Body of pancreas (tissue), 4 donors: ENCODE data around the gene NSMCE1. TPM values are rescaled to one million over a fixed set of nuclear protein-coding genes. Genes with fewer than 3 reads are reported as not detected.
A peak's percentile ranks its signal among the peaks of the same experiment; 100 is the strongest.

Experiments used
- ATAC-seq: fragments of 150-250 bp; one replicate; pipeline ENCODE4 v1.9.1; 2016
- DNase-seq, 4 donors: peaks; one replicate each; pipeline ENCODE4 v3.0.0-alpha.2; 2019
- H3K27ac ChIP-seq, 4 donors: fragments of 200-600 bp; sonication (generic); 1 replicate in 3 of 4; 2 replicates in 1 of 4; pipeline versions ENCODE4 v1.5.1 to v1.6.1; 2016 to 2019; ENCODE audit warnings: mild to moderate bottlenecking in 1 of 4, mixed read lengths in 1 of 4, moderate library complexity in 1 of 4
- H3K27me3 ChIP-seq, 2 donors: fragments of 200-600 bp; sonication (generic); one replicate each; pipeline ENCODE4 v1.6.0; 2016; ENCODE audit warnings: mild to moderate bottlenecking in 1 of 2
- H3K36me3 ChIP-seq, 2 donors: fragments of 200-600 bp; sonication (generic); replicated peaks in 1 of 2; 2 replicates each; pipeline ENCODE4 v1.5.1; 2016; ENCODE audit warnings: low read depth in 2 of 2; ENCODE audit not compliant: insufficient read depth in 1 of 2
- H3K4me1 ChIP-seq: fragments of 200-600 bp; sonication (generic); one replicate; pipeline ENCODE4 v1.6.0; 2016
- H3K4me3 ChIP-seq, 2 donors: fragments of 200-600 bp; sonication (generic); 1 replicate in 1 of 2; 2 replicates in 1 of 2; pipeline ENCODE4 v1.5.1; 2016 to 2019
- H3K9me3 ChIP-seq, 3 donors: fragments of 200-600 bp; sonication (generic); 1 replicate in 2 of 3; 2 replicates in 1 of 3; pipeline ENCODE4 v1.5.1; 2016
- CTCF ChIP-seq, 7 experiments: fragments of 450-650 bp in 4 of 7; fragments of 200-600 bp in 3 of 7; sonication (generic) in 3 of 7; IDR thresholded peaks; one replicate each; pipeline ENCODE4 v1.5.1; 2016 to 2019; ENCODE audit warnings: antibody characterized with exemption in 7 of 7
- POLR2A ChIP-seq, 3 donors: fragments of 450-650 bp; IDR thresholded peaks; one replicate each; pipeline ENCODE4 v1.6.1; 2016; ENCODE audit warnings: antibody characterized with exemption in 3 of 3, mild to moderate bottlenecking in 2 of 3
- WGBS, 2 donors: methylation state at CpG; one replicate each; pipeline ENCODE4 v1.1.5; 2017; 5-methylcytosine and 5-hydroxymethylcytosine counted together
- intact Hi-C: fragments of 100-400 bp; cut with DNase I; formaldehyde crosslinking; loops from one replicate; pipeline ENCODE4 v1.15.1; 2023
- total RNA-seq, 2 donors: library from RNA; depleted of rRNA; stranded (reverse); fragments of >200 nt; gene quantifications; one replicate each; pipeline ENCODE4 v1.1.0, GENCODE V29; 2016

The NSMCE1 gene
- total RNA-seq, 2 donors from 2014 or later: 20.1 to 29.1 TPM

DNA sequence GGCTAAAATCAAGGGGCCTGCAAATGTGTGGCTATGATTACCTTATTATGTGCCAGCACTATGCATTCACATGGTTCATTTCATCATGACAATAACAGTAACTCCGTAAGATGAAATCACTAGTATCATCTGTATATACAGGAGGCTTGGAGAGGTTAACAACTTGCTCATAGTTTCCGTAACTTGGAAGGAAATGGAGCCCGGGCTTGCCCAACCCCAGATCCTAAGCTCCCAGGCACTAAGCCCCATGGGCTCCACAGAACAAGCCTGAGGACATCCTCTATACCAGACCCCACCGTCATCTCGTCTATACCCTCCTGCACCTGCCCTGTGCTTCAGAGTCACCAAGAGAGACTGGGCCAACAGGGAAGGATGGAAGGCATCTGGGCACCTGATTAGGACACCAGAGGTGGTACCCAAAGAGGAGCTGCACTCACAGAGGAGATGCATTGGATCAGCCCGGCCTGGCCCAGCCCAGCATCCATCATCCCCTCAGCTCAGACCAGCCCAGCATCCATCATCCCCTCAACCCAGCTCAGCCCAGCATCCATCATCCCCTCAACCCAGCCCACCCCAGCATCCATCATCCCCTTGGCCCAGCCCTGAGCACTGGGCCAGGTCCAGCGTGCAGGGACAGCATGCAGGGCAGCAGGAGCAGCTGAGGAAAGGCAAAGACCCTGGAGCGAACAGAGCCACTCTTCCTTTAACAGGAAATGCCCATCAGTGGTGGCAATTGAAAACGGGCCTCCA is 28.5 kb downstream of the NSMCE1 start:
- intact Hi-C loops: loop anchor here (10.0 kb wide), 2 partner anchors 75 to 135 kb away; partner anchors contain the start of gene IL4R
- DNase-seq: no peak
- WGBS, 2 donors: 86 to 88% methylated on average over 9 of the region's 9 CpGs
- Histone ChIP-seq H3K27ac (no peak overlapping the region), H3K9me3 (no peaks in the 10 kb centered on the region), H3K36me3 (no peaks in the 10 kb centered on the region), H3K4me3 (no peak overlapping the region), H3K4me1 (peaks cover 43% of the 10 kb centered on the region), H3K27me3 (no peaks in the 10 kb centered on the region)
- TF ChIP-seq POLR2A (IDR thresholded peaks at IDR 0.05) (no peak), CTCF (IDR thresholded peaks at IDR 0.05) (no peak)
- ATAC-seq: no peak

DNA sequence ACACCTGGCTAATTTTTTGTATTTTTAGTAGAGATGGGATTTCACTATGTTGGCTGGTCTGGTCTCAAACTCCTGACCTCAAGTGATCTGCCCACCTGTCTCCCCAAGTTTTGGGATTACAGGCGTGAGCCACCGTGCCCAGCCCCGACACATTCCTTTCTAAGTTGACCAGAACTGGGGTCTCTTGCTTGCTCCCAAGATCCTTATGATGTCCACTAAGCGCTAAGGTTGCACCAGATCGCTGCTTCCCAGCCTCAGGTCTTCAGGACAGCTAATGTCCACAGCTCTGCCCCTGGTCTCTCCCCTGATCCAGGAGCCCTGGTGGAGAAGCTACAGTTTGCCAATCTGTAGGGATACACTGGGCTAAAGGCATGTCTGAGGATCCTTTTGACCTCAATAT is 29.5 kb downstream of the NSMCE1 start:
- Histone ChIP-seq H3K36me3 (no peaks in the 10 kb centered on the region), H3K27me3 (no peaks in the 10 kb centered on the region), H3K9me3 (no peaks in the 10 kb centered on the region), H3K4me3 (no peak overlapping the region), H3K27ac (no peak overlapping the region), H3K4me1 (peaks cover 49% of the 10 kb centered on the region)
- DNase-seq (no peak), ATAC-seq (no peak)
- WGBS, 2 donors: 93 to 98% methylated on average over 5 of the region's 5 CpGs
- TF ChIP-seq POLR2A (IDR thresholded peaks at IDR 0.05) (no peak), CTCF (IDR thresholded peaks at IDR 0.05) (no peak)
- intact Hi-C loops: loop anchor here (10.0 kb wide), 2 partner anchors 76 to 136 kb away; partner anchors contain the start of gene IL4R

- Histone ChIP-seq H3K27me3 (no peaks in the 10 kb centered on the region), H3K9me3 (no peaks in the 10 kb centered on the region), H3K27ac (peak overlapping the region in 1 of 4 donors; percentile 79), H3K36me3 (peaks cover 0 to 3% of the 10 kb centered on the region in 2 donors), H3K4me3 (no peak overlapping the region), H3K4me1 (peaks cover 45% of the 10 kb centered on the region)
- WGBS, 2 donors: 92 to 96% methylated on average over 2 of the region's 2 CpGs
- TF ChIP-seq POLR2A (IDR thresholded peaks at IDR 0.05) (no peak), CTCF (IDR thresholded peaks at IDR 0.05) (no peak)
- ATAC-seq (no peak), DNase-seq (no peak)
- intact Hi-C loops: loop anchor here (10.0 kb wide), 2 partner anchors 76 to 136 kb away; partner anchors contain the start of gene IL4R
Measured at GRCh38 chr16:27238591-27238990, 30.0 kb downstream of the NSMCE1 start.

- ATAC-seq (no peak), DNase-seq (no peak)
- H3K4me1 ChIP-seq: peaks cover 40% of the 10 kb centered on the region
- no peaks in the 10 kb centered on the region for H3K27me3 ChIP-seq
- intact Hi-C loops: loop anchor here (10.0 kb wide), 2 partner anchors 77 to 137 kb away; partner anchors contain the start of gene IL4R
- no peaks in the 10 kb centered on the region for H3K9me3 ChIP-seq
- WGBS, 2 donors: 68 to 78% methylated on average over 16 of the region's 16 CpGs
- no peak for TF ChIP-seq CTCF (IDR thresholded peaks at IDR 0.05)
- no peak for TF ChIP-seq POLR2A (IDR thresholded peaks at IDR 0.05)
- peaks cover 0 to 3% of the 10 kb centered on the region in 2 donors for H3K36me3 ChIP-seq
- peak overlapping the region; percentile 13 to 79 (median 58) for H3K27ac ChIP-seq
- no peak overlapping the region for H3K4me3 ChIP-seq
Measured at GRCh38 chr16:27238016-27238587, 30.5 kb downstream of the NSMCE1 start.
